Stimulated activated CD4-positive, alpha-beta T cell treated with anti-CD3 and anti-CD28 coated beads, Interleukin-15, amount 100 ng/mL, for 24 hours (primary cell): ENCODE data around the gene PTPRG.

ENCODE experiments used
- DNase-seq: peaks from one replicate; pipeline ENCODE4 v3.0.0-alpha.2; 2020

Gene PTPRG

GRCh38 chr3:61940236-61940635, 378.9 kb downstream of the PTPRG start:
- DNase-seq, result no peak

- DNase-seq, result no peak
Observed at GRCh38 chr3:61943975-61944374, 382.6 kb downstream of the PTPRG start.

GRCh38 chr3:61944726-61945125, 383.4 kb downstream of the PTPRG start:
- DNase-seq, result no peak

- no peak for DNase-seq
Observed at GRCh38 chr3:61945657-61946056, 384.3 kb downstream of the PTPRG start.

GRCh38 chr3:61946570-61947324, 385.4 kb downstream of the PTPRG start:
- no peak for DNase-seq

GRCh38 chr3:61947456-61947855, 386.1 kb downstream of the PTPRG start:
- DNase-seq, result no peak

- no peak for DNase-seq
Observed at GRCh38 chr3:61948699-61949305, 387.4 kb downstream of the PTPRG start.

- DNase-seq, result no peak
Observed at GRCh38 chr3:61954097-61954540, 392.7 kb downstream of the PTPRG start.

- no peak for DNase-seq
Observed at GRCh38 chr3:61955483-61955882, 394.1 kb downstream of the PTPRG start.

GRCh38 chr3:61956236-61956635, 394.9 kb downstream of the PTPRG start:
- no peak for DNase-seq

- no peak for DNase-seq
Observed at GRCh38 chr3:61957259-61957658, 395.9 kb downstream of the PTPRG start.

- no peak for DNase-seq
Observed at GRCh38 chr3:61960976-61961375, 399.6 kb downstream of the PTPRG start.

- no peak for DNase-seq
Observed at GRCh38 chr3:61961900-61962299, 400.5 kb downstream of the PTPRG start.

GRCh38 chr3:61964566-61964965, 403.2 kb downstream of the PTPRG start:
- DNase-seq, result no peak

- no peak for DNase-seq
Observed at GRCh38 chr3:61965770-61966131, 404.4 kb downstream of the PTPRG start.

GRCh38 chr3:61966200-61966599, 404.8 kb downstream of the PTPRG start:
- no peak for DNase-seq

- no peak for DNase-seq
Observed at GRCh38 chr3:61967019-61967418, 405.6 kb downstream of the PTPRG start.

- DNase-seq, result no peak
Observed at GRCh38 chr3:61967937-61968336, 406.6 kb downstream of the PTPRG start.

GRCh38 chr3:61974662-61975061, 413.3 kb downstream of the PTPRG start:
- no peak for DNase-seq

GRCh38 chr3:61975199-61975598, 413.8 kb downstream of the PTPRG start:
- DNase-seq, result no peak

- no peak for DNase-seq
Observed at GRCh38 chr3:61975936-61976335, 414.6 kb downstream of the PTPRG start.

- no peak for DNase-seq
Observed at GRCh38 chr3:61978460-61979419, 417.4 kb downstream of the PTPRG start.

- DNase-seq, result no peak
Observed at GRCh38 chr3:61979638-61980037, 418.3 kb downstream of the PTPRG start.

- no peak for DNase-seq
Observed at GRCh38 chr3:61980041-61980440, 418.7 kb downstream of the PTPRG start.
